B cell (primary cell): ENCODE results near the gene UTS2B. TPM values are rescaled to one million over a fixed set of nuclear protein-coding genes. Genes with fewer than 3 reads are reported as not detected.

Source experiments
- ATAC-seq: fragments of 200-7000 bp; cut with Tn5 transposase; one replicate; pipeline ENCODE4 v1.10.0; 2021; ENCODE audit warnings: low read depth, mild to moderate bottlenecking, moderate number of reproducible peaks, moderate library complexity
- CTCF ChIA-PET: fragments of 350-600 bp; sonication (Branson Sonifier 250); formaldehyde crosslinking; loops from one replicate; lab custom pipeline; 2021; ENCODE audit warnings: antibody characterized with exemption, inconsistent platforms; lab: Charles Lee
- POLR2A ChIA-PET: fragments of 350-600 bp; sonication (Branson Sonifier 250); formaldehyde crosslinking; loops from one replicate; lab custom pipeline; 2021; ENCODE audit warnings: antibody characterized with exemption; lab: Charles Lee
- DNase-seq: peaks from one replicate; pipeline ENCODE4 v3.0.0; 2013
- H2AFZ ChIP-seq: 2 replicates; pipeline ENCODE4 v1.6.1; 2012; ENCODE audit warnings: mild to moderate bottlenecking, low read depth, low read length; ENCODE audit not compliant: insufficient read depth, poor library complexity, severe bottlenecking
- H3K27ac ChIP-seq, 2 donors: 1 replicate in 1 of 2; 2 replicates in 1 of 2; pipeline ENCODE4 v1.5.1; 2012 to 2013; ENCODE audit warnings: low read length in 2 of 2, mild to moderate bottlenecking in 2 of 2, moderate library complexity in 1 of 2
- H3K27me3 ChIP-seq, 4 experiments: fragments of 200-600 bp in 1 of 4; sonication (generic) in 1 of 4; replicated peaks in 1 of 4; 1 replicate in 2 of 4; 2 replicates in 2 of 4; pipeline versions ENCODE4 v1.6.1 to v1.7.0; 2013 to 2016; ENCODE audit warnings: low read length in 3 of 4, mild to moderate bottlenecking in 2 of 4, mixed read lengths in 1 of 4, moderate library complexity in 1 of 4; ENCODE audit not compliant: insufficient read depth in 4 of 4, control insufficient read depth in 3 of 4; ENCODE audit errors: control extremely low read depth in 1 of 4
- H3K36me3 ChIP-seq, 2 experiments: replicated peaks in 1 of 2; 1 replicate in 1 of 2; 2 replicates in 1 of 2; pipeline versions ENCODE4 v1.6.1 to v1.7.1; 2013; ENCODE audit warnings: low read length in 1 of 2; ENCODE audit not compliant: insufficient read depth in 2 of 2, control insufficient read depth in 1 of 2; ENCODE audit errors: control extremely low read depth in 1 of 2, extremely low read depth in 1 of 2
- H3K4me1 ChIP-seq, 2 donors: fragments of 200-600 bp in 1 of 2; sonication (generic) in 1 of 2; 1 replicate in 1 of 2; 2 replicates in 1 of 2; pipeline versions ENCODE4 v1.5.1 to v1.6.1; 2013 to 2017; ENCODE audit warnings: low read length in 2 of 2; ENCODE audit not compliant: control insufficient read depth in 2 of 2, insufficient read depth in 2 of 2
- H3K4me2 ChIP-seq: replicated peaks from 2 replicates; pipeline ENCODE3; 2012; ENCODE audit warnings: mild to moderate bottlenecking, low read depth, low read length; ENCODE audit not compliant: poor library complexity, severe bottlenecking
- H3K4me3 ChIP-seq, 5 experiments: fragments of 200-600 bp in 1 of 5; sonication (generic) in 1 of 5; 1 replicate in 3 of 5; 2 replicates in 2 of 5; pipeline versions ENCODE4 v1.5.1 to v1.7.0; 2011 to 2016; ENCODE audit warnings: low read length in 4 of 5, mild to moderate bottlenecking in 4 of 5, low read depth in 2 of 5, control low read depth in 1 of 5, moderate library complexity in 1 of 5; ENCODE audit not compliant: insufficient read depth in 1 of 5; ENCODE audit errors: control extremely low read depth in 1 of 5, extremely low read depth in 1 of 5
- H3K79me2 ChIP-seq: fragments of 200-600 bp; sonication (generic); one replicate; pipeline ENCODE4 v1.6.0; 2016; ENCODE audit warnings: low read length; ENCODE audit not compliant: control insufficient read depth, insufficient read depth
- H3K9ac ChIP-seq: fragments of 200-600 bp; sonication (generic); 2 replicates; pipeline ENCODE4 v1.6.1; 2017; ENCODE audit warnings: mild to moderate bottlenecking, low read length, moderate library complexity
- H3K9me3 ChIP-seq, 3 donors: one replicate each; pipeline versions ENCODE4 v1.6.1 to v1.7.1; 2013; ENCODE audit warnings: low read length in 2 of 3; ENCODE audit not compliant: control insufficient read depth in 2 of 3, insufficient read depth in 1 of 3; ENCODE audit errors: control extremely low read depth in 1 of 3
- H4K20me1 ChIP-seq: 2 replicates; pipeline ENCODE4 v1.6.0; 2012; ENCODE audit warnings: mild to moderate bottlenecking, low read length; ENCODE audit not compliant: insufficient read depth, control insufficient read depth, poor library complexity, severe bottlenecking
- H3K27ac Mint-ChIP-seq: one replicate; pipeline ENCODE4 v1.8.0; 2021; ENCODE audit warnings: mixed read lengths
- H3K27me3 Mint-ChIP-seq: one replicate; pipeline ENCODE4 v1.8.0; 2021; ENCODE audit warnings: mixed read lengths
- H3K4me1 Mint-ChIP-seq: one replicate; pipeline ENCODE4 v1.8.0; 2021; ENCODE audit warnings: mixed read lengths
- H3K4me3 Mint-ChIP-seq: one replicate; pipeline ENCODE4 v1.8.0; 2021; ENCODE audit warnings: mixed read lengths
- H3K9me3 Mint-ChIP-seq: one replicate; pipeline ENCODE4 v1.8.0; 2022; ENCODE audit warnings: mixed read lengths; ENCODE audit not compliant: insufficient read depth
- CTCF ChIP-seq: fragments of 200-600 bp; IDR thresholded peaks from one replicate; pipeline ENCODE4 v1.8.0; 2022; ENCODE audit warnings: antibody characterized with exemption, mild to moderate bottlenecking
- EZH2 ChIP-seq: IDR thresholded peaks from 2 replicates; pipeline ENCODE4 v1.6.1; 2012; ENCODE audit warnings: borderline replicate concordance, low read depth, mild to moderate bottlenecking, moderate library complexity, low read length; ENCODE audit not compliant: insufficient read depth, poor library complexity, severe bottlenecking
- WGBS: methylation state at CpG from one replicate; pipeline ENCODE4 v1.1.5; 2013; ENCODE audit warnings: missing lambda C conversion rate; ENCODE audit not compliant: insufficient coverage; 5-methylcytosine and 5-hydroxymethylcytosine counted together
- intact Hi-C: fragments of 100-400 bp; cut with micrococcal nuclease; formaldehyde crosslinking; loops from one replicate; pipeline ENCODE4 v1.10.0; 2022
- polyA plus RNA-seq: library from polyadenylated mRNA; depleted of rRNA; stranded (reverse); fragments of >200 nt; gene quantifications from 2 replicates; pipeline ENCODE4 v1.2.3, GENCODE V29; 2012
- total RNA-seq, 2 donors: library from RNA; stranded (reverse); fragments of 120-200 nt in 1 of 2; gene quantifications; 1 replicate in 1 of 2; 2 replicates in 1 of 2; pipeline versions ENCODE4 v1.2.3 to v1.2.4, GENCODE V29; 2013 to 2022

The UTS2B gene
- total and polyA plus RNA-seq, 2 donors (not counting 1 experiment from before 2014, with no cell fraction given): 1.8 to 2.0 TPM

GRCh38 chr3:191221638-191222037, 108.7 kb downstream of the UTS2B start:
- Histone ChIP-seq H2AFZ (no peak overlapping the region), H4K20me1 (no peaks in the 10 kb centered on the region), H3K4me3 (no peak overlapping the region), H3K27me3 (peaks cover 0 to 2% (median 0%) of the 10 kb centered on the region in 4 experiments), H3K36me3 (no peaks in the 10 kb centered on the region), H3K9ac (no peak overlapping the region), H3K79me2 (no peaks in the 10 kb centered on the region), H3K4me2 (no peak overlapping the region), H3K9me3 (peaks cover 0 to 3% (median 0%) of the 10 kb centered on the region in 3 donors), H3K4me1 (no peaks in the 10 kb centered on the region), H3K27ac (no peak overlapping the region)
- intact Hi-C loops: no loop called here
- Mint-ChIP-seq H3K4me3 (no peak overlapping the region), H3K27me3 (peaks cover 6% of the 10 kb centered on the region), H3K4me1 (no peaks in the 10 kb centered on the region), H3K9me3 (peaks cover 3% of the 10 kb centered on the region), H3K27ac (no peak overlapping the region)
- no peak for TF ChIP-seq CTCF
- no peak for TF ChIP-seq EZH2
- WGBS: 100% methylated on average over 1 of the region's 1 CpG
- no peak for ATAC-seq
- no peak for DNase-seq
- ChIA-PET POLR2A (no interaction called here), CTCF (no interaction called here)

GRCh38 chr3:191220908-191221307, 109.4 kb downstream of the UTS2B start:
- no peak overlapping the region for H3K27ac Mint-ChIP-seq
- Histone ChIP-seq H3K79me2 (no peaks in the 10 kb centered on the region), H3K27me3 (peaks cover 0 to 2% (median 0%) of the 10 kb centered on the region in 4 experiments), H2AFZ (no peak overlapping the region), H3K27ac (no peak overlapping the region), H3K4me3 (no peak overlapping the region), H3K9me3 (peaks cover 0 to 6% (median 0%) of the 10 kb centered on the region in 3 donors), H3K4me2 (no peak overlapping the region), H3K4me1 (no peaks in the 10 kb centered on the region), H4K20me1 (no peaks in the 10 kb centered on the region), H3K9ac (no peak overlapping the region), H3K36me3 (no peaks in the 10 kb centered on the region)
- peaks cover 6% of the 10 kb centered on the region for H3K27me3 Mint-ChIP-seq
- ChIA-PET CTCF (no interaction called here), POLR2A (no interaction called here)
- no peak overlapping the region for H3K4me3 Mint-ChIP-seq
- no peak for ATAC-seq
- intact Hi-C loops: no loop called here
- no peak for TF ChIP-seq CTCF
- no peak for TF ChIP-seq EZH2
- no peaks in the 10 kb centered on the region for H3K4me1 Mint-ChIP-seq
- peaks cover 3% of the 10 kb centered on the region for H3K9me3 Mint-ChIP-seq
- 87% methylated on average over 4 of the region's 5 CpGs for WGBS
- DNase-seq: no peak
